ENCODE results near the gene PRR20G.

DNA sequence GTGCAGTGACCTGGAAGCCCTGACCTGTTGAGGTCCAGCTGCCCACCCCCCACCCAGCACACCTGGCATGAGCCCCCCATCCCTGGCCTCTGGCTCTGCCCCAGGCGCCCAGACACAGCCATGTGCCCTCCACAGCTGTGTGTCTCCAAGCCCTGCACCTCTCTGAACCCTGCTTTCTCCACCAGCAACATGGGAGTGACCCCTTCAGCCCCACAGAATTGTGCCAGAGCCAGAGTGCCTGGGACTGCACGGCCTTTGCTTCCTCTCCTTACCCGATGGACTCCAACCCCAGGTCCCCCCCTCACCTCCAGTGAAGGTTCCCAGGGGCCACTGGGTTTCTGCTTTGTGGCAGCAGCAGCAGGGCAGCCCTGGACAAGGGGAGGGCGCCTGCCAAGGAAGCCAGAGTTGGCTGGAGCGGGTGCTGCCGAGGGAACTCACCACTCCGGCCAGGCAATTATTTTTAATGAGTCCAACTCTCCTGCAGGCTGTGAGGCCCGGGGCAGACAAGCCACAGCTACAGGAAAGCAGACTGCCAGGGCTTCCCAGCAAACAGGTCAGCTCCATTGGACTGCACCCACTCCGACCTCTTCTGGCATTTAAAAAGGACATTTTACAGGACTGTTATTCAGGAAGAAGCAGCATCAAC, 24.1 kb downstream of the PRR20G start:
- no peak for TF ChIP-seq EZH2phosphoT487 (IDR thresholded peaks at IDR 0.05; ENCODE audit: borderline replicate concordance, low read length)
- TF ChIP-seq, protein P1, sequence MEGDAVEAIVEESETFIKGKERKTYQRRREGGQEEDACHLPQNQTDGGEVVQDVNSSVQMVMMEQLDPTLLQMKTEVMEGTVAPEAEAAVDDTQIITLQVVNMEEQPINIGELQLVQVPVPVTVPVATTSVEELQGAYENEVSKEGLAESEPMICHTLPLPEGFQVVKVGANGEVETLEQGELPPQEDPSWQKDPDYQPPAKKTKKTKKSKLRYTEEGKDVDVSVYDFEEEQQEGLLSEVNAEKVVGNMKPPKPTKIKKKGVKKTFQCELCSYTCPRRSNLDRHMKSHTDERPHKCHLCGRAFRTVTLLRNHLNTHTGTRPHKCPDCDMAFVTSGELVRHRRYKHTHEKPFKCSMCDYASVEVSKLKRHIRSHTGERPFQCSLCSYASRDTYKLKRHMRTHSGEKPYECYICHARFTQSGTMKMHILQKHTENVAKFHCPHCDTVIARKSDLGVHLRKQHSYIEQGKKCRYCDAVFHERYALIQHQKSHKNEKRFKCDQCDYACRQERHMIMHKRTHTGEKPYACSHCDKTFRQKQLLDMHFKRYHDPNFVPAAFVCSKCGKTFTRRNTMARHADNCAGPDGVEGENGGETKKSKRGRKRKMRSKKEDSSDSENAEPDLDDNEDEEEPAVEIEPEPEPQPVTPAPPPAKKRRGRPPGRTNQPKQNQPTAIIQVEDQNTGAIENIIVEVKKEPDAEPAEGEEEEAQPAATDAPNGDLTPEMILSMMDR (IDR thresholded peaks at IDR 0.05; ENCODE audit: low read depth, low read length, poor library complexity, severe bottlenecking) = no peak
